ENCODE results near the gene LSM5.

LSM5 gene

DNA sequence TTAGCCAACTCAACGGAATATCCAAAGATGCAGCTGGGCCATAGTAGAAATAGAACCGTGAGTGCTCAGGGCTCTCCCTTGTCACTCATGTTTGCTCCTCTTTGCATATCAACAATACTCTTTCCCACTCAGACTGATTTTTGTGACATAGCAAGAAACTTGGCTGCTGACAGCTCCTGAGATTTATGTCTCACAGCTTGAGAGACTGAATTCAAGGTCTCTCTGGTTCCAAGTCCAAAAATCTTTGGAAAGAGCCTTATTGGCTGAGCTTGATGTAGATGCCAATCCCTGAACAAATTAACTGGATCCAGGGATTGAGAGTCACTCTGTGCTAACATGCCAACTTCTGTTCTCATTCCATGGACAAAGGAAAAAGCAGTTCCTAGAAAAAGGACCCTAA lies 30.4 kb downstream of the LSM5 start:
- no peak for DNase-seq

DNA sequence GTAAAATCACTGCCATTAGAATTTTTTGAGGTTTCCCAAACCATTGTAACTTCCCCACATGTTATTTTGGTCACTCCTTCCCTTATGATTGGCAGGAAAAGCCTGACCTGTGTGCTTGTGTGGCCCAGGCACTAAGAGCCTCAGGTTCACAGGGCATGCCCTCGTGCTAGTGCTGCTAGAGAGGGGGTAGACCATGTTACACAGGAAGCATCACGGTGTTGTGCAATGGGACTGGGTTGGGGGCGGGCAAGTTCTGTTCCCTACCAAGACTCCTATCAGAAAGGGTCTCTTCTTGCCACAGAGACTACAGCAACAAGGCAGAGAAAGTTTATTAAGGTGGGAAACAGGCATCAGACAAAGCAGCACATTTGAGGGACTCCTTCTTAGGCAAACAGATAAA lies 32.2 kb downstream of the LSM5 start:
- no peak for DNase-seq

DNA sequence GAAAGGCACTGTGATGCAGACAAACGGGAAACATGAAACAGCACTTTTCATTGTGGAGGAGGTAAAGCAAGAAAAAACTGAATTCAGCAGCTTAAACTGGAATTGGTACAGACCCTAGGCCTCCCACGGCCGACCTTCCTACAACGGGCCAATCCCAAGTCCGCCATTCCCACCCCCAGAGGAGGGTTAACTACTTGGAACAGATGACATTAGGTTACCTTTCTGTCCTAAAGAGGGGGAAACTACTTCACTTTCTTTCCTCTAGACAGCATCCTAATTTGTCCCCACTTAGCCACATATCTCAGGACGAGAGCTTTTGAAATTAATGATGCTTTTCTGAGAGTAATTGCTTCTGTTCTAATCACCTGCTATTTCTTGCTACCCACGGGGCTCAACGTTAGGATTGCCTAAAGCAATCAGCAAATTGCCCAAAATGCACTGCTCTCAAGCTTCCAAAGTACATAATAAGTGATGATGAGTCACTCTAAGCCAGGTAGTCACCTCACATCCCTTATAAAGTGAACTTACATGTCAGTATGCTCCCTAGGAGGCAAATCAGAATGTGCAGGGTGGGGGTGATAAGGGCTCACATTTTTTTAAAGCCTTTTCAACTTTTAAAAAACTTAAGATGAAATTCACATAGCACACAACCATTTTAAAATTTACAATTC lies 36.7 kb downstream of the LSM5 start:
- no peak for DNase-seq

DNA sequence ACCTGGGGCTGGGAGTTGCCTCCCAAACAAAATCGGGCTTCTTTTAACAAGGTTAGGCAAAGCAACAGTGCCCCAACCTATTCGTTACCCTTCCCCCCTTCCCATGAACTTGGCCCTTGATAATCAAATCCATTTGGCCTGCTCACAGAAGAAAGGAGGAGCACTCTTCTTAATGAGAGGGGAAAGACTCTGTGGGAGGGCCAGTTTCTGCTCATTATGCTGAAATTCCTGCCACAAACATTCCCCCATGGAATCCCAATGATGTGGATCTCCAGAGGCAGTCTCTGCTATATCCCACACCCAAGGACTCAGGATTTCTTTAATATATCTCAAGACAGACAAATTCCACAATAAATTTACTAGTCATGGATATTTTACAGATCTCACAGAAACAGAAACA lies 43.0 kb downstream of the LSM5 start:
- DNase-seq: no peak

DNA sequence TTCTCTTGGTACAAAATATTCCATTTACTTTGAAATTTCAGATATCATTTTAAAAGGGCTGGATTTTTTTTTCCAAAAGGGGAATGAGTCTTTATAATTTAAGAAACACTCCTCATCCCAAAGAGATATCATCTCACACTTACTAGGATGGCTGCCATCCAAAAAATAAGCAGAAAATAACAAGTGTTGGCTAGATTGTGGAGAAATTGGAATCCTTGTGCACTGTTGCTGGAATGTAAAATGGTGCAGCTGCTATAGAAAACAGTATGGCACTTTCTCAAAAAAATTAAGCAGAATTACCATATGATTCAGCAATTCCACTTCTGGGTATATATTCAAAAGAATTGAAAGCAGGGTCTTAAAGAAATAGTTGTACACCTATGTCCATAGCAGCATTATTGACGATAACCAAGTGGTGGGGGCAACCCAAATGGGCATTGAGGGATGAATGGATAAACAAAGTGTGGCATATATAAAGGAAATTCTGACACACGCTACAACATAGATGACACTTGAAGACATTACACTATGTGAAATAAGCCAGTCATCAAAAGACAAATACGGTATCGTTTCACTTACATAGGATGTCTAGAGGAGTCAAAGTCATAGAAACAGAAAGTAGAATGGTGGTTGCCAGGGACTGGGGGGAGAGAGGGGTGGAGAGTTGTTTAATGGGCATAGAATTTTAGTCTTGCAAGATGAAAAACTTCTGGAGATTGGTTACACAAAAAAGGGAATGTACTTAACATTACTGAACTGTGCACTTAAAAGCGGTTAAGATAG lies 53.8 kb downstream of the LSM5 start:
- DNase-seq: no peak
